NCI-H1417 (cell line): Measurements from ENCODE around the gene ZNF511.

Source experiments
- DNase-seq, 3 experiments: peaks; one replicate each; lab custom pipeline; 2025; lab: John Stamatoyannopoulos, UW

The ZNF511 gene

DNA sequence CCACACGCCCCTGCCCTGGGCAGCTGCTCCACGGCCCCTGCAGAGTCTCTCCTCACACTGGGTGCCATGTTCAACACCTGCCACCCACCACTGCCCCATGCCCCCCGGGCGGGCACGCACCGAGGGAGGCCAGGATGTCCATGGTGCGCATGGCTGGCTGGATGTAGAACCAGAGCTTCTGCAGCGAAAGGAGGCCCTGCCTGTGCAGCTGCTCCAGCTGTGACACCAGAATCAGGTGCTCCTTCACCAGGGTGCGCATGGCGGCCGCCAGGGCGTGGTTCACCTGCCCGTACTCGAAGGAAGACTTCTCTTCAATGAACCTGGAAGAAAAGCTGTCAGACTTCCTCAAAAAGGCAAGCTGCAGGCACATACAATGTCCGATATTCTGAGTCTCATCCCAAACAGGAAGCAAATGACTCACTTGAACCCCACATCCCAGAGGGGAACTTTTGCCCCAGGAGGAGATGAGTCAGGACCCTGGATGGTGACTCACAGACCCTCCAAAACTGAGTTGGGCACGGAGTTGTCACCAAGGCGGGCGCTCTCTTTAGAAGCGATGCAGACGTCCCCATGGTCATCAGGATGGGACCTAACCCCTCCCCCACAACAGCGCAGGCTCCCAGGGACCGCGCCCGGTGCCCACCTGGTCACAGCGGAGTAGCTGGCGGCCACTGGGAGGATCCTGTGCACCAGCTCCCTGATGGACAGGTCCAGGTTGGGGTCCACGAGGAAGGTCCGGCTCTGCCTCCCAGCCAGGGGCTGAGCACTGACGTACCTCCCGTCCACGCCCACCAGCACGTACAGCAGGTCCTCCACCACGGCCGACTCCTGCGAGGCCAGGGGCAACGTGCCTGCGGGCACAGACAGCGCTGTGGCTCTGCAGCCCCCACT lies 15.6 kb upstream of the ZNF511 start:
- no peak for DNase-seq

DNA sequence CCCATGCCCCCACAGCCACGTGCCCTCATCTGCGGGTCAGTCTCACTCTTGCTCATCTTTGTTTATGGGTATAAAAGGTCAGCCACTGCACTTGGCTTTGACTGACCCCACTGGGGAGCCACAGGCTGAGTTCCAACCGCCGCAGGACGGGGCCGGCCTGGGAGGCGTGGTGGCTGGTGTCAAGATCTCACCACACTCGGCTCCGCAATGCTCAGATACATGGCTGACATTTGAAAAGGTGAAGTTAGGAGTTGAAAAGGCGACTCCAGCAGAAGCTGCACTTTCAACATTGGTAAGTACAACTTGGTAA lies 14.9 kb upstream of the ZNF511 start:
- no peak for DNase-seq

DNA sequence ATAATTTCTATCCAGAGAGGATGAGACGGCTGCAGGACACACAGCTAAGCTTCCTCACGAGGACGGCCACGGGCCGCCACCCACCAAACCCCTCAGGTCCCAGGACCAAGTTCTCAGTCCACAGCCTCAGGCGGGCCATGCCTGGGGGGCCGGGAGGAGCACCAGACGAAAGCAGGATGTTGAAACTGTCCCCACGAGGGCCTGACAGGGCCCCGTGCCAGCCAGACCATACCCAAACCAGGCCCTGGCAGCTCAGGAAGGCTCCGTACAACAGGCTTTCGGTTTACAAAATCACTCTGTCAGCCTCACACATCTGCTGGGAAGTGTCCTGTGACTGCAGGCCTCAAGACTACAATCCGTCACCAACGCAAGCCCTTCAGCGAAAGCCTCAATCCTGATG lies 14.5 kb upstream of the ZNF511 start:
- DNase-seq: no peak

DNA sequence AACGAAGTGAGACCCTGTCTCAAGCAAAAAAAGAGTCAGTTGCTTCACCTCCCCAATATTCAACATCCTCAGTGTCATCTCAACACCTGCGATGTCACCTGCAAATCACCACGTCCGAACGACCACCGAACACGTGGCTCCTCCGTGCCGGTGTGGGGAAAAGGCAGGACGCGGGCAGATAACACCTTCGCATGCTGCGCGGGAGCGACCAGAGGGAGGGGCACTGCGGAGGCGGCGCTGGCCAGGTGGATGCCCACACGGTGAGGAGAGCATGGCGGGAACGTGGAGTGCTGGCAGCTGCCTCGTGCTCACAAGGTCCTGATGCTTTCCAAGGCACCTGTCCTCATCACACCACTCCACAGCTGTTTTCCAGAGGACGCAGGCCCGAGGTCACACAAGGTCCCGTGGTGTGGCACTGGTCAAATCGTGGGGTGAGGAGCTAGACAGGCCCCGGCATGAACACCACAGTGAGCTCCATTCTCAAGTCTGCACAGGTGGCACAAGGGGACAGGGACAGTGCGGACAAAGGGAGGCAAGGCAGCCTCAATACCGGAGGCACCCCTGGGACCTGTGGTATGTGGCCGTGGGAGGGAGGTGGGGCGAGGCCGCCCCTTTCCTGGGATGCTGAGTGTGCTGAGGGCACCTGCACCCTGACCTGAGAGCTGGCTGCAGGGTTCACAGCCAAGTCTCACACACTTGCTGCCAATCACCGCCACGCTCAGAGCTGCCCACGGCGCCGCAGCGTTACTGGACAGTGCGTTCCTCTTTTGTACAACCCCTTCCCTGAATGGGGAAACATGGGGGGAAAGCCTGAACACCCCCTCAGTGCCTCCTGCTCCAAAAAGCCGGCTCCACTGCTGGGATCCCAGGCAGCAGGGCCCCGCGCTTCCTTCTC lies 13.0 kb upstream of the ZNF511 start:
- DNase-seq: no peak

DNA sequence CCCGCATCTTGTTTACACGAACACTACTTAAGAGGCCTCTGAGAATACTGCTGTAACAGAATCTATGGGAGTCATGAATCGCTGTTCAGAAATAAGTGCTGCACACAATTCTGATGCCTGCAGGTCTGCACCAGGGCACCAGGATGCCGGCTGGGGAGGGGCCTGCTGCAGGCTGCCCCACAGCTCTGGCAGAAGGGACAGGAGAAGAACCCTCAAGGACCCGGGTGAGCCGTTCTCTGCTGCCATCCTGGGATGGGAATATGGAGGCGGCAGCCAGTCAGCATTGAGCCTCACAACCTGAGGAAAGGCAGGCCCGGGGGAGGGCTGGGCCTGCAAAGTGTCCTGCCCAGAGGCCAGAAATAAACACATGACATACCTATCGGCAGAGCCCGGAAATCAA lies 11.2 kb upstream of the ZNF511 start:
- DNase-seq: no peak

DNA sequence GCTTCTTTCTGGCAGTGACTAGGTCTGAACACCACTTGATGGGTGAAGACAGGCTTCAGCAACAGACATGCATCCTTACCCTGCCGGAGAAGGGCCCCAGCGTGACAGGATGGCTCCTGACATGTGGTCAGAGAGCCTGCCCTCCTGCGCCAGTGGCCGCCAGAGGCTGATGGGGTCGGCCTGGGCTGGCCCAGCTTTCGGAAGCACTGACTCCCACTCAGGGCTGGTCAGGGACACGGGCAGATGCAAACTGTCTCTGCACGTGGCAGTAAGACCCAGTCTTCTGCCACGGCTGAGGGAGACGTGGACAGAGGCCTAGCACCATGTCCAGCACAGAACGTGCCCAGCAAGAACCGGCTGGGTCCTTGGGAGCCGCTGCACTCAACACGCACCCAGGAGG lies 10.2 kb upstream of the ZNF511 start:
- DNase-seq: no peak

DNA sequence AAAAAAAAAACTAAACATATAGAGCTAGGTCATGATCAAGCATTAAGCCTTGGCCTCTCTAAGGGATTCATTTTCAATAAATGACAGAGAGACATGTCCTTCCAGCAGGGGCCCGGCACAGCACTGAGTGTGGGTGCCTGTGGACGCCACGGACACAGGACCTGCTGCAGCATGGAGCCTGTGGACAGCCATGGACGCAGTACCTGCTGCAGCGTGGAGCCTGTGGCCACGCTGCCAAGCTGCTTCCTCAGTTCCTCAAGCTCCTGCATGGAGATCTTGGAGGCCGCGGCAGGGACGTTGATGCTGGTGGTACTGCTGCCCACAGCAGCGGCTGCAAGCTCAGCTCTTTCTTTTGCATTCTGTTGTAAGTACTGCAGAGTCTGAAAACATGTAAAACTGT lies 9.5 kb upstream of the ZNF511 start:
- DNase-seq: no peak

DNA sequence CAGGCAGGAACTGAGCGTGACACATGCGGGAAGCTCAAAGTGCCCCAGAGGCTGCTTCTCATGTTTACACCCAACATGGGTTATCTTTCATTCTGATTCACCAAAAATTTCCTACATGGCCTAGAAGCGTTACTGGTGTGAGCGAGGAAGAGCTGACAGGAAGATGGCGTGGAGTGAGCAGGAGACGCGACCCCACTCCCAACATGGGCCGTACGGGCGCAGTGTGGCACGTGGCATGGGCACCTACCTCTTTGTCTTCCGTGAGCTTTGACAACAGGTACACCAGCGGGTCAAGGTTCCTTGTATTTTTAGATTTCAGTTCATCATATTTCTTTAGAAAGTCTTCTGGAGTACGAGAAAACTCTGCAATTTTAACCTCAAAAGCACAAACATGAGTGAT lies 9.0 kb upstream of the ZNF511 start:
- no peak for DNase-seq

DNA sequence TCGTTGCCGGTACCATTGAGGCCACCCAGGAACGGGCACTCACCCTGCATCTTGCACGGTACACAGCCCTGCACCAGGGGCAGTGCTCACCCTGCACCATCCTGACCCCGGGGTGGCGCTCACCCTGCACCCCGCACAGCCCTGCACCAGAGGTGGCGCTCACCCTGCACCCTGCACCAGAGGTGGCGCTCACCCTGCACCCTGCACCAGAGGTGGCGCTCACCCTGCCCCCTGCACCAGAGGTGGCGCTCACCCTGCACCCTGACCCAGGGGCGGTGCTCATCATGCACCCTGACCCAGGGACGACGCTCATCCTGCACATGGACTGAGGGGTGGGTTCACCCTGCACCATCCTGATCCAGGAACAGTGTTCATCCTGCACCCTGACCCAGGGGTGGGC lies 6.5 kb upstream of the ZNF511 start:
- DNase-seq: no peak

DNA sequence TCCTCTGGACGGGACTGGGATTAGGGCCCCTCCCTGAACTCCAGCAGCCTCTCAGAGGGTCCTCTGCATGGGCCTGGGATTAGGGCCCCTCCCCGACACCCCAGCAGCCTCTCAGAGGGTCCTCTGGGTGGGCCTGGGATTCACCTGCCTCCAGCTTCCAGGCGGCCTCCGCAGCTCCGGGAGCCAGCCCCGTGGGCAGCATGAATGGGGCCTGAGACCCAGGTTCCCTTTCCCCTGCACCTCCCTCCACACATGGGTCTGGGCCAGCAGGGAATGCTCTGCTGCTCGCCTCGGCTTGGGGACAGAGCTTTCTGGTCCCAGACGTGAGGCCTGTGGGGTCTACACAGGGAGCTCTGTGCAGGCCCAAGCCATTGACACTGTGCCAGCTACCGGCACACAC lies 5.5 kb upstream of the ZNF511 start:
- no peak for DNase-seq

DNA sequence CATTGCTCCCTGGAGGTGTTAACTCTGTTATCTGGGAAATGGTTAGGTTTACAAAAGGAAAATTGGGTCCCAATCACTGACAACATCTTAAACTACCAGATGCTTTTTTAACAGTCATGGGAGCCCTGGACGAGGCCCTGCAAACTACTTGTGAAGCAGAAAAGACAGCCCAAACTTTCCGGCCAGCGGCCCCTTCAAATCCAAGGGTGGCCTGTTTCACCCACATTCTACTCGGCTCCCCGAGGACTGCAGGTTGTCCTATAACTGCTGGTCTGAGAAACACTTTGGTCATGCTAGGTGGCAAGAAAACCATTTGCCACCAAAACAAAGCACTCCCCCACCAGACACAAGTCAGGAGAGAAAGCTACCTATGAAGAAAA lies 2.6 kb upstream of the ZNF511 start:
- no peak for DNase-seq

DNA sequence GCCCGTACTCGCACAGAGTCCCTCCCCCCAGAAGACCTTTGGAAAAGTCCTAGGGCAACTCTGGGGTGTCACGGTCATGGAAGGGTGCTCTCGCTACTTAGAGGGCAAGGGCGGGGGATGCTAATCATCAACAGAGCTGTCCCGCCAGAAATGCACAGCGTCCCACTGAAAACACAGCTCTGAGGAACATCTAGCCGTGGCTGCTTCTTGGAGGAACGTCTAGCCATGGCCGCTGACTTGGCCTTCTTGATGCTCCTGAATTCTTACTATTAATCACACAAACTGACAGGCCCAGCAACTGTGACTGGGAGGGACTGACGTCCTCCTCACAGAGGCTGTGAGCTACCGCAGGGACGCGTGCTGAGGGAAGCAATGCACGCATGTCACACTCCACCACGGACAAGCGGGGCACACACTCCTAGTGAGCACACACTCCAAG lies 1.8 kb upstream of the ZNF511 start:
- no peak for DNase-seq

DNA sequence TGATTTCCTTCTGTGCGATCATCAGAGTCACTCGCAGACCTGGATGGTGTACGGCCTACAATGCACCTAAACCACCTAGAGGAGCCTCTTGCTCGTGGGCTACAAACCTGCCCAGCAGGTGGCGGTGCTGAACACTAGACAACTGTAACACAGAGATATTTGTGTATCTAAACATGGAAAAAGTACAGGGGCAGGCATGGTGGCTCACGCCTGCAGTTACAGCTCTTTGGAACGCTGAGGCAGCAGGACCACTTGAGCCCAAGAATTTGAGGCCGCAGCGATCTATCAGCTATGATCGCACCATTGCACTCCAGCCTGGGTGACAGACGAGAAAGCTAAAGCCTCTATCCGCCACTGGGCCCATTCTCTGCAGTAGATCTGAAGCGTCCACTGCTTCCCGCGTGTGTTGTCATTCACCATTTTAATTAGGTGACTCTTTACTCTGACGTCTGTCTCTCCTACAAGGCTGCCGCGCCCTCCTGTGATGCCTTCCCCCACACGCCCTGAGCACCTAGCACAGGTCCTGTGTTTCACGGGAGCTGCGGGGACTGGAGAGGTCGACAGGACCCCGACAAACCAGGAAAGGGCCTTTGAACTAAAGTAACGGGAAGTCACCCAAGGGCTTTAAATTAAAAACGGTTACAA lies 816 bp upstream of the ZNF511 start:
- DNase-seq: peak; percentile 46 to 67 (median 51)

DNA sequence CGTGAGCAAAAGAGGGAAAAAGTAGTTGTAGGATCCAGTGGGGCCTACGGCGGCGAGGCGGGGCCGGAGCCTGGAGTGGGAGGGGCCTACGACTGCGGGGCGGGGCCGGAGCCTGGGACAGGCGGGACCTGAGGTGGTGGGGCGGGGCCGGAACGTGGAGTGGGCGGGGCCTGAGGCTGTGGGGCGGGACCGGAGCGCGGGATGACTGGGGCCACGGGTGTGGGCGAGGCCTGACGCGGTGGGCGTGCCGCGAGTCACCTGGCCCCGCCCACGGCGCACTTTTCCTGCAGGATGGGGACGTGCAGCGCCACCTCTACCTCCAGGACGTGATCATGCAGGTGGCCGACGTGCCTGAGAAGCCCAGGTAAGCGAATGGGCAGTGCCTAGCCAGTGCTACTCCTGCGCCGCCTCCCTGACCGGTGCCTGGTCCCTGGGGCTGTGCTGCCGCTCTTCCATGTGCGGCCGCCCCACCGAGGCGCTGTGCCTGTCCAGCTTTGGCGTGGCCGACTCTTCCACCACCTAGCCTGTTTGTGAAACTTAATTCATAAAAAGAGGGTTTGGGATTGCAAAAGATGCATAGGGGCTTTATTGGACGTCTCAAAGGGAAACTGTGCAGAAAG lies 496 bp downstream of the ZNF511 start:
- peak; percentile 80 to 89 (median 88) for DNase-seq

DNA sequence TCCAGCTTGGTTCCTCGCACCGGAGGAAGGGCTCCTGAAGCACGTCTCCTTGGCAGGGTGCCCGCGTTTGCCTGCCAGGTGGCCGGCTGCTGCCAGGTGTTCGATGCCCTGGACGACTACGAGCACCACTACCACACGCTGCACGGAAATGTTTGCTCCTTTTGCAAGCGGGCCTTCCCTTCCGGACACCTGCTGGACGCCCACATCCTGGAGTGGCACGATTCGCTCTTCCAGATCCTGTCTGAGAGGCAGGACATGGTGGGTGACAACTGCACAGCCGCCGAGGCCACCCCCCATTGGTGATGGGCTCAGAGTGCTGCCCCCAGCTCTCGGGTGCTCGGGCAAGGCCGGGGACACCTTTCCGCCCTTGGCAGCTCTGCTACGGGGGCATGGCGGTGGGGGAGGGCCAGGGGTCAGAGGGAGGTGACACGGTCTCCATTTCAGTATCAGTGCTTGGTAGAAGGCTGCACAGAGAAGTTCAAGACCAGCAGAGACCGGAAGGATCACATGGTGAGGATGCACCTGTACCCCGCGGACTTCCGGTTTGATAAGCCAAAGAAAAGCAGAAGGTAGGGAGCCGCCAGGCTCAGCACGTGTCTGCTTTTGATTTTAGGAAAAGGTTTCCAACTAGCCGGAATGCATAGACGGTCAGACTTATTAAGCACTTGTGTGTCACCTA lies 1.1 kb downstream of the ZNF511 start:
- DNase-seq: peak; percentile 37 to 81 (median 55)

DNA sequence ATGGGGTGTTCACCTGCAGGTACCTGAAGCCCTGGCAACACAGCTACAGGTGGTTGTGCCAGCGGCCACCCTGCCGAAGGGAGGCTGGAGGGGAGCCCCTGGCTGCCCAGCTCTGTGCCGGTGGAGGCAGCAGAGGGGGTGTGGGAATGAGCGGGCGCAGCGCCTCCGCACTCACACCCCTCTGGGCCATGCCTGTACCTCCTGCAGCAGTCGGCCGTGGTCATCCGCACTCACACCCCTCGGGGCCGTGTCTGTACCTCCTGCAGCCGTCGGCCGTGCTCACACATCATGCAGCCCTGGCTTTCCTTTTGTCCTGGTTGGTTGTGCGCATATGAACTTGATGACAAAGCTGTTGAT lies 1.7 kb downstream of the ZNF511 start:
- no peak for DNase-seq

DNA sequence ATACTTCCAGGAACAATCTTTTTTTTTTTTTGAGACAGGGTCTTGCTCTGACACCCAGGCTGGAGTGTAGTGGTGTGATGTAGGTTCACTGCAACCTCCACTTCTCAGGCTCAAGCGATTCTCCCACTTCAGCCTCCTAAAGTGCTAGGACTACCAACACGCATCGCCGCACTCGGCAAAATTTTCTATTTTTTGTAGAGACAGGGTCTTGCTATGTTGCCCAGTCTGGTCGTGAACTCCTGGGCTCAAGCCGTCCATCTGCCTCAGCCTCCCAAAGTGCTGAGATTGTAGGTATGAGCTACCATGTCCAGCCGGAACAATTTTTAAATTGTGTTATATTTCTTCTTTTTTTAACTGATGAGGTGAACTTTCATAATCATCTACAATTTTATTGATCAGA lies 2.1 kb downstream of the ZNF511 start:
- DNase-seq: no peak

DNA sequence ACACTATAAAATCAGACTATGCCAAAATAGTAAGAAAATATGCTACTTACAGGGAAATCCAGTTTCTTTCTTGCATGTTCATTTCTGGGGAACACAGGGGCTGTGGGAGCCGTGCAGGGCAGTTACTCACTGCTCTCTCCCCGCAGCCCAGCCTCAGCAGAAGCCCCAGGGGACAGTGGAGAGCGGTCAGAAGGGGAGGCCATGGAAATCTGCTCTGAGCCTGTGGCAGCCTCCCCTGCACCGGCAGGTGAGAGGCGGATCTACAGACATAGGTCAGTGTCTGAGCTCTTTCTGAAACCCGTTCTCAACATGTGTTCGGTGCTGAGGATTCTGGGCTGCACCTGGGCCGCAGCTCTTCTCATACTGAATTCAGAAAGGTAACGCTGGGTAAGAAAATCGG lies 2.9 kb downstream of the ZNF511 start:
- DNase-seq: no peak

DNA sequence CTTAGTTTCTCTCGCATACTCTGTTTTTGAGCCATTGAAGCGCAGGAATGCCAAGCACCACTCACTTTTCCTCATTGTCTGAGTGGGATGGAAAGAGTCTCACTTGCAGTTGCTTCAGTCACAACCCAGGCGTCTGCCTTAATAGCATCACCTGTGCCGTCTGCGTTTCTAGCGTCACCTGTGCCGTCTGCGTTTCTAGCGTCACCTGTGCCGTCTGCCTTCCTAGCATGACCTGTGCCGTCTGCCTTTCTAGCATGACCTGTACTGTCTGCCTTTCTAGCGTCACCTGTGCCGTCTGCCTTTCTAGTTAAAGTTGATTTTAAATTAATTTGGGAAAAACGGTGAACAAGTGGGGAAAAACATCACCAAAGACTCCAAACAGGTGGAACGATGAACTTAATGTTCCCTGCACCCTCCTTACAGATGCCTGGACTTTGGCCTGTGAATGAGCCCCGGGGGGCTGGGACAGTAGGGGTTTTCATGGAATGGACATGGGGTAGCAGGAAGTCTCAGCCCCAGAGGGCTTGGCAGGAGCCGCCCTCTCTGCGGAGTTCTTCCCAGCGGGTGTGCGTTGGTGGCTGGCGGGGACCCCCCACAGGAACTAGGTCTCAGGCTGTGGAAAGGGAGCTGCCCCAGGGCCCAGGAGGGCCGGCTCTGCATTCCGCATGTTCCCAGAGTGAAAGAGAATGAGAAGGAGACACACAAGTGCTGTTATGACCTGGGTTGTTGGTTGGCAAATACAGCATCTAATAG lies 3.5 kb downstream of the ZNF511 start:
- DNase-seq: no peak

DNA sequence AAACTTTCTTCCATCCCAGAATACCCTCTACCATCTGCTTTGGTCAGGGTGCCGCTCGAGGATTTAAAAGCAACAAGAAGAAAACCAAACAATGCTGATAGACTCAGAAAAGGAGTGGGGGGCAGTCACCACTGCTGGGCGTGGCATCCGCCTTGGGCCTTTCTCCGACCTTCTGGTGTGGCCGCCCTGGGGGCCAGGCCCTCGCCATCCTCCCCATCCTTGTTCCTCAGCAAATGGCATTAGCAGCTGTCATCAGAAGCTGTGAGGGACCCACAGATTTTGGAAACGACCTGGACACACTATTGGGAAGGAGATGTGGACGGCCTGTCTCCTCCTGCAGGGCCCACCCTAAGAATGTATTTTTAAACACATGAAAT lies 4.0 kb downstream of the ZNF511 start:
- DNase-seq: no peak

DNA sequence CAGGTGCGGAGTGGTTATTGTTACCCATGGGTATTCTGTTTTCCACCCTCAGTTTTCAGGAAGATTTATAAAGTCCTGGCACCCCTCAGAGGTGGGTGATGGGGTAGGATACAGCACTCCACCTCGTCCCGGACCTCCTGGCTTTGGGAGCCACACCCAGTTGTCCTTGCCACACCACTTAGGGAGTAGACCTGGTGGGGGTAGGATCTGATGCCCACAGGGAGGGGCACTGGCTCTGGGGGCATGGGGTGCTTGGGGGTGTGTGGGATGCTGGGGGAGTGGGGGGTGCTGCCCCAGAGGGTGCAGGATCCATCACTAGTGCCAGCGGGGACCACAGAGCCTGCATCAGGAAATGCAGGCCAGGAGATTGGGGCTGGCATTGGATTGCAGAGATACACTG lies 4.5 kb downstream of the ZNF511 start:
- DNase-seq: no peak
